SJCRH30 (cell line): ENCODE results near the gene MIS12. TPM values are rescaled to one million over a fixed set of nuclear protein-coding genes. Genes with fewer than 3 reads are reported as not detected.

ENCODE experiments used
- DNase-seq, 2 experiments: peaks; one replicate each; pipeline ENCODE4 v3.0.0-alpha.2; 2015 to 2020
- H3K27ac ChIP-seq: fragments of 250-450 bp; sonication (Bioruptor Pico); 2 replicates; pipeline ENCODE4 v1.5.1; 2020; ENCODE audit warnings: mild to moderate bottlenecking, moderate library complexity
- H3K27me3 ChIP-seq: fragments of 250-450 bp; sonication (Bioruptor Pico); 2 replicates; pipeline ENCODE4 v1.5.1; 2020; ENCODE audit warnings: mild to moderate bottlenecking, moderate library complexity
- H3K36me3 ChIP-seq: fragments of 250-450 bp; sonication (Bioruptor Pico); 2 replicates; pipeline ENCODE4 v1.5.1; 2020; ENCODE audit warnings: mild to moderate bottlenecking, moderate library complexity
- H3K4me1 ChIP-seq: fragments of 250-450 bp; sonication (Bioruptor Pico); 2 replicates; pipeline ENCODE4 v1.5.1; 2020; ENCODE audit warnings: mild to moderate bottlenecking, moderate library complexity
- H3K4me3 ChIP-seq: fragments of 250-450 bp; sonication (Bioruptor Pico); 2 replicates; pipeline ENCODE4 v1.5.1; 2020; ENCODE audit warnings: mild to moderate bottlenecking, moderate library complexity
- H3K9me3 ChIP-seq: fragments of 250-450 bp; sonication (Bioruptor Pico); replicated peaks from 2 replicates; pipeline ENCODE4 v1.5.1; 2020; ENCODE audit warnings: mild to moderate bottlenecking, moderate library complexity
- total RNA-seq: library from RNA; depleted of rRNA; stranded (reverse); fragments of >200 nt; shearing (Covaris generic); gene quantifications from 2 replicates; pipeline ENCODE4 v1.2.3, GENCODE V29; 2014

MIS12 gene
- total RNA-seq, 1 experiment from 2014 or later = 27.2 TPM

DNA sequence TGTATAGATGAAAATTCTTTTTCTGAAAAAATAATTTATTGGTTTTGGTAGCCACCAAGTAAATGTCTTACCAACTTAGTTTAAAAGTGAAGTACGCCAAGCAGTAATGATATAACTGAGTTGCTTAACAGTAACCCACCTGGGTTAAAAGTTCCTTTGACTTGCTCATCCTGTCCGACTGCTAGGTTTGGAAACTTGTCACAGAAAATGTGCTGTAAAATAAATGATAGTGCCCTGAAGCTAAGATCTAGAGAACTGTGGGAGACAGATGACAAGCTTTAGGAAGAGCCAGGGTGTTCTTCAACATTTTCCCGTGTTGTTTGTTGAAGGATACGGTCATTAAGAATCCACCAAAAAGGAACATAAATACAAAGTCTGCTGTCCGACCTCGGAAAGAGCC, 5.4 kb upstream of the MIS12 start:
- peaks cover 55% of the 10 kb centered on the region for H3K36me3 ChIP-seq
- no peak overlapping the region for H3K27ac ChIP-seq
- no peaks in the 10 kb centered on the region for H3K27me3 ChIP-seq
- H3K4me1 ChIP-seq = peaks cover 3% of the 10 kb centered on the region; the same call in 1 of the 2 replicates
- H3K4me3 ChIP-seq = no peak overlapping the region
- no peaks in the 10 kb centered on the region for H3K9me3 ChIP-seq
- no peak for DNase-seq

- H3K36me3 ChIP-seq = peaks cover 54% of the 10 kb centered on the region
Measured at GRCh38 chr17:5481451-5481850, 4.9 kb upstream of the MIS12 start.

GRCh38 chr17:5485270-5486205, 828 bp upstream of the MIS12 start, which contains the start of gene DERL2:
TSS of gene DERL2 (minus strand) at chr17:5486178. CDS start at chr17:5486161, 17 bp downstream.
- peak within 1 kb of the TSS; percentile 99 for H3K4me3 ChIP-seq
- no peaks in the 10 kb centered on the region for H3K9me3 ChIP-seq
- H3K27me3 ChIP-seq = no peaks in the 10 kb centered on the region
- H3K36me3 ChIP-seq = peaks cover 56% of the 10 kb centered on the region
- peak; percentile 57 to 60 for DNase-seq
- H3K4me1 ChIP-seq = peaks cover 3% of the 10 kb centered on the region; the same call in 1 of the 2 replicates
- H3K27ac ChIP-seq = peak within 1 kb of the TSS; percentile 99

More at GRCh38 chr17:5481451-5481850, 4.9 kb upstream of the MIS12 start:
- Histone ChIP-seq H3K4me1 (peaks cover 3% of the 10 kb centered on the region; the same call in 1 of the 2 replicates), H3K27me3 (no peaks in the 10 kb centered on the region), H3K4me3 (no peak overlapping the region), H3K9me3 (no peaks in the 10 kb centered on the region), H3K27ac (no peak overlapping the region)
- DNase-seq = no peak

- H3K36me3 ChIP-seq = peaks cover 45% of the 10 kb centered on the region
- H3K4me3 ChIP-seq = no peak overlapping the region
- no peak for DNase-seq
- no peak overlapping the region for H3K27ac ChIP-seq
- H3K9me3 ChIP-seq = peaks cover 4% of the 10 kb centered on the region
- H3K27me3 ChIP-seq = no peaks in the 10 kb centered on the region
- H3K4me1 ChIP-seq = peaks cover 3% of the 10 kb centered on the region; the same call in 1 of the 2 replicates
Measured at GRCh38 chr17:5488752-5489151, 2.4 kb downstream of the MIS12 start.

DNA sequence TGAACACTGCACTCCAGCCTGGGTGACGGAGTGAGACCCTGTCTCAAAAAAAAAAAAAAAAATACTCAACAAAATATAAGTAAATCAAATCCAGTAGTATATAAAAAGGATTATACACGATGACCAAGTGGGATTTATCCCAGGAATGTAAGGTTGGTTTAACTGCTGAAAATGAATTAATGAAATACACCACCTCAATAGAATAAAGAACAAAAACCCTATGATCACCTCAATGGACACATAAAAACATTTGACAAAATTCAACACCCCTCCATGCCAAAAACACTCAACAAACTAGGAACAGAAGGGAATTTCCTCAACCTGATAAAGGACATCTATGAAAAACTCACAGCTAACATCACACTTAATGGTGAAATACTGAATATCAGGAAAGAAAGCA, 6.6 kb downstream of the MIS12 start:
- H3K27me3 ChIP-seq = no peaks in the 10 kb centered on the region
- peaks cover 27% of the 10 kb centered on the region for H3K36me3 ChIP-seq
- H3K9me3 ChIP-seq = peaks cover 4% of the 10 kb centered on the region
- H3K27ac ChIP-seq = no peak overlapping the region
- H3K4me3 ChIP-seq = no peak overlapping the region
- no peak for DNase-seq
- no peaks in the 10 kb centered on the region for H3K4me1 ChIP-seq

- no peak for DNase-seq
Measured at GRCh38 chr17:5499476-5500231, 13.3 kb downstream of the MIS12 start.

GRCh38 chr17:5500247-5500588, 13.9 kb downstream of the MIS12 start:
- no peak for DNase-seq
- no peaks in the 10 kb centered on the region for H3K36me3 ChIP-seq
- no peaks in the 10 kb centered on the region for H3K4me1 ChIP-seq
- H3K27me3 ChIP-seq = no peaks in the 10 kb centered on the region
- H3K4me3 ChIP-seq = peak overlapping the region; percentile 65
- H3K27ac ChIP-seq = no peak overlapping the region
- no peaks in the 10 kb centered on the region for H3K9me3 ChIP-seq

More at GRCh38 chr17:5499476-5500231, 13.3 kb downstream of the MIS12 start:
- Histone ChIP-seq H3K27ac (no peak overlapping the region), H3K4me1 (no peaks in the 10 kb centered on the region), H3K36me3 (no peaks in the 10 kb centered on the region), H3K27me3 (no peaks in the 10 kb centered on the region), H3K9me3 (no peaks in the 10 kb centered on the region), H3K4me3 (peak overlapping the region; percentile 65; the same call in 1 of the 2 replicates)

DNA sequence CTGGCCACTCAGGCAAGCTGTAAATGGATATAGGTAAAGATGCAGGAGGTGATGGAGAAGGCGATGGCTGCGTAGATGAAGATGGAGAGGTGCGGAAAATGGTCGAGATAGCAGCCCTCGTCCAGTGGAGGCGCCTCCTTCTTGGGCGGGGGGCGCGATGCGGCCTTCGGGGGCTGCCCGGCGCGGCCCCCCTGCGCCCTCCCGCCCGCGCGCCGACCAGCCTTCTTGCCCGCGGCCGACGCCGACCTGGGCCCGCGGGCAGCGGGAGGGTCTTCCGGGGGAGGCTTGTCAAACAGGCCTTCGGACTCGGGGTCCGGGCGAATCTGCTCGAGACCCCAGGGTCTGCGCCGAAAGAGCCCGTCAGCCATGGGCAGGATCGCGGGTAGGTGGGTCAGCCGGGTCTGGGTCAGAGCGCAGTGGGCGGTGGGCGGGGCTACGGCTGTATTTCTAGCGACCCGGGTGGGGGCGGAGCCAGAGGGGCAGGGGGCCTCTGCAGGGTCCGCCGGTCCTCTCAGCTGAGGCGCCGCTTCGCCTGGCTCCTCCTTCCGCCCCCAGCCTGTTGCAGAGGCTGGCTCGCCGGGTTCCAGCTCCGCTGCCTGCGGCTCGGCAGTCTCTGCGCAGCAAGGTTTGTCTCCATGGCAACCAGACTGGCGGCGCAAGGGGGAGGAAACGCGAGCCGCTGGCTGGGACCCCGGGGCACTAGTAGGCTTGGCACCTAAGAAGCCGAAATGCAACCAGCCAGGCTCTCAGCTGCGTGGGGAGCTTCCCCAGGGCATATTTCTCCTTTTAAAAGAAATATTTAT, 14.4 kb downstream of the MIS12 start:
- no peaks in the 10 kb centered on the region for H3K36me3 ChIP-seq
- H3K27ac ChIP-seq = no peak overlapping the region
- peak overlapping the region; percentile 65 for H3K4me3 ChIP-seq
- DNase-seq = peak; percentile 92 to 93
- no peaks in the 10 kb centered on the region for H3K27me3 ChIP-seq
- no peaks in the 10 kb centered on the region for H3K9me3 ChIP-seq
- H3K4me1 ChIP-seq = no peaks in the 10 kb centered on the region

DNA sequence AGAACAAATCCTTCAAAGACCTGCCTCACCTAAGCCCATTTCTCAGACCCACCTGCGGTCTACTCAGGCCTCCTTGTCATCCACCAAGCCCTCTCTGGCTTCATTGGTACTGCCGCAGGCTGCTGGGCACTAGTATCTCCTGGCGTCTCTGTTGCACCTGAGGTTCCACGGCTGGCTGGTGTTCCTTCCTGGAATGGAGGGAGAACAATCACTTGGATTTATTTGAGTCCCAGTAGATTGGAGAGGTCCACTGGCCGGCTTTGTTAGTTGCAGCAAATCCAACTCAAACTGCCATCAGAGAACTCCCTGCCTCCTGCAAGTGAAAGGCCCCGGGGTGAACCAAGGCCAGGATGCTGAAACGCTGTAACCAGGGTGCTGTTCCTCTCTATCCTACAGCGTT, 15.3 kb downstream of the MIS12 start:
- Histone ChIP-seq H3K36me3 (no peaks in the 10 kb centered on the region), H3K4me1 (no peaks in the 10 kb centered on the region), H3K9me3 (no peaks in the 10 kb centered on the region), H3K27me3 (no peaks in the 10 kb centered on the region), H3K27ac (no peak overlapping the region), H3K4me3 (no peak overlapping the region)
- DNase-seq = no peak

DNA sequence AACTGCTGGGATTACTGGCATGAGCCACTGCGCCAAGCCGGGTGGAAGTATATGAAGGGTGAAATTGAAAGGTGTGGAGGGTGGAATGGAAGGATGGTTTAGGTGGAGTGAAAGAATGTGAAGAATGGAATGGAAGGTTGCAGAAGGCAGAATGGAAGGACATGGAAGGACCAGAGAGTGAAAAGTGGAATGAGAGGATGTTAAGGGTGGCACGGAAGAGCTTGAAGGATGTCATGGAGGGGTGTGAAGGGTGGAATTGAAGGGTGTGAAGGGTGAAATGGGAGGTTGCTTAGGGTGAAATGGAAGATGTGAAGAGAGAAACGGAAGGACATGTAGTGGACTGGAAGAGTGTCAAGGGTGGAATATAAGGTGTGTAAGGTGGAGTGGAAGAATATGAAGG, 16.2 kb downstream of the MIS12 start:
- no peaks in the 10 kb centered on the region for H3K9me3 ChIP-seq
- H3K36me3 ChIP-seq = no peaks in the 10 kb centered on the region
- H3K27me3 ChIP-seq = no peaks in the 10 kb centered on the region
- H3K27ac ChIP-seq = no peak overlapping the region
- H3K4me1 ChIP-seq = no peaks in the 10 kb centered on the region
- no peak for DNase-seq
- no peak overlapping the region for H3K4me3 ChIP-seq

DNA sequence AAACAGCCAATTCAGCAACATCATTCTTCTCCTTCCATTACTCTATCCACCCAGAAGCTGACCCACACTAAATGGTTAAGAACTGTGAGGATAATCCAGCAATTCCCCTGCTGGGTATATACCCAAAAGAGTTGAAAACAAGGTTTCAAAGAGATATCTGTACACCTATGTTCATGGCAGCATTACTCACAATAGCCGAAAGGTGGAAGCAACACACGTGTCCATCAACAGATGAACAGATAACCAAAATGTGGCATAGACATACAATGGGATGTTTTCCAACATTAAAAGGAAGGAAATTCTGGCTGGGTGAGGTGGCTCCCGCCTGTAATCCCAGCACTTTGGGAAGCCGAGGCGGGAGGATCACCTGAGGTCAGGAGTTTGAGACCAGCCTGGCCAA, 19.9 kb downstream of the MIS12 start:
- no peak for DNase-seq

GRCh38 chr17:5508810-5509209, 22.4 kb downstream of the MIS12 start:
- H3K27ac ChIP-seq = no peak overlapping the region
- H3K4me1 ChIP-seq = no peaks in the 10 kb centered on the region
- no peak for DNase-seq

More for the DNA sequence above, 19.9 kb downstream of the MIS12 start:
- no peaks in the 10 kb centered on the region for H3K9me3 ChIP-seq
- no peaks in the 10 kb centered on the region for H3K36me3 ChIP-seq
- H3K4me3 ChIP-seq = no peak overlapping the region
- H3K27me3 ChIP-seq = no peaks in the 10 kb centered on the region
- H3K27ac ChIP-seq = no peak overlapping the region
- H3K4me1 ChIP-seq = no peaks in the 10 kb centered on the region

GRCh38 chr17:5509482-5509881, 23.1 kb downstream of the MIS12 start:
- no peak overlapping the region for H3K27ac ChIP-seq
- DNase-seq = no peak
- H3K4me3 ChIP-seq = no peak overlapping the region
- H3K27me3 ChIP-seq = no peaks in the 10 kb centered on the region
- H3K4me1 ChIP-seq = no peaks in the 10 kb centered on the region
- H3K9me3 ChIP-seq = no peaks in the 10 kb centered on the region
- H3K36me3 ChIP-seq = no peaks in the 10 kb centered on the region

More at GRCh38 chr17:5508810-5509209, 22.4 kb downstream of the MIS12 start:
- Histone ChIP-seq H3K36me3 (no peaks in the 10 kb centered on the region), H3K9me3 (no peaks in the 10 kb centered on the region), H3K27me3 (no peaks in the 10 kb centered on the region), H3K4me3 (no peak overlapping the region)

- Histone ChIP-seq H3K4me1 (no peaks in the 10 kb centered on the region; the same call in 1 of the 2 replicates), H3K9me3 (no peaks in the 10 kb centered on the region), H3K27ac (no peak overlapping the region), H3K27me3 (no peaks in the 10 kb centered on the region), H3K36me3 (no peaks in the 10 kb centered on the region), H3K4me3 (no peak overlapping the region)
- DNase-seq = no peak
Measured at GRCh38 chr17:5510771-5511170, 24.4 kb downstream of the MIS12 start.
